Measurements from ENCODE around the gene CNN3.

Gene CNN3

GRCh38 chr1:94922761-94923331 lies 4.1 kb downstream of the CNN3 start:
- DNase-seq (ENCODE audit: low read depth, low spot score), result no peak

GRCh38 chr1:94921977-94922376 lies 4.9 kb downstream of the CNN3 start:
- DNase-seq (ENCODE audit: low read depth, low spot score), result no peak

- no peak for DNase-seq (ENCODE audit: low read depth, low spot score)
These were observed 6.8 kb downstream of the CNN3 start for GRCh38 chr1:94920061-94920460.

GRCh38 chr1:94919241-94920030 lies 7.5 kb downstream of the CNN3 start:
- DNase-seq (ENCODE audit: low read depth, low spot score), result no peak

DNA sequence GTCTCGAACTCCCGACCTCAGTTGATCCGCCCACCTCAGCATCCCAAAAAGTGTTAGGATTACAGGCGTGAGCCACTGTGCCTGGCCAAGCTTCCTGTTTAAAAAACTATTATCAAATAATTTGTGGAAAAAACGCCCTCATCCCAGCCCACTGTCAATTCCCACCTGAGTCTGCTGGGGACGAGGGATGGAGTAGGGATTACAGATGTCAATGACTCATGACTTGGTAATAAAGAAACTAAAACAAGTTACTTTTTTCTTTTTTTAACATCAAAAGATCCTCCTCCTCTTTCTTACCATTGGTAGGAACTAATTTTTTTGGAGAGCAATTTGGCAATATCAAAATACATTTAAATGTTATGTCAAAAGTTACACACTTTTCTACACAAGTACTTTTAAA lies 9.7 kb downstream of the CNN3 start:
- DNase-seq (ENCODE audit: low read depth, low spot score), result no peak

- DNase-seq (ENCODE audit: low read depth, low spot score), result no peak
These were observed 14.4 kb downstream of the CNN3 start for GRCh38 chr1:94912263-94913184.

GRCh38 chr1:94909486-94909885 lies 17.4 kb downstream of the CNN3 start:
- no peak for DNase-seq (ENCODE audit: low read depth, low spot score)

- DNase-seq (ENCODE audit: low read depth, low spot score), result no peak
These were observed 17.9 kb downstream of the CNN3 start for GRCh38 chr1:94908965-94909364.

- no peak for DNase-seq (ENCODE audit: low read depth, low spot score)
These were observed 18.7 kb downstream of the CNN3 start for GRCh38 chr1:94908190-94908589.

DNA sequence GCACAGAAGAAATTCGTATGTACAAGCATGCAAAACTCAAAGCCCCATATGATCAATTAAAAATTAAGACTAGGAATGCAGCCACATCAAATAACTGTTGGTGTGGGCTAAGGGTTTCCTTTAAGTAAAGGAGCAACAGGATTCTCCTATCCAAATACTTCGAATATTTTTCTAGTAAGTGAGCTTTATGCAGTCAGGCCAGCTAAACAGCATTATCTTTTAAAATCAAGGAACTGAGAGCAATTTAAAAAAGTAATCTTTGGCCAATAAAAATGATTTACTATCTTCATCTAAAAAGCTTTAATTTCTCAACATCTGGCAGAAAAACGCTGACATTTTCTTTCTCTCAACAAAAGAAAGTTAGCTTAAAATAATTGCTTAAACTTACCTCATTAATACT lies 19.8 kb downstream of the CNN3 start:
- DNase-seq (ENCODE audit: low read depth, low spot score), result no peak

DNA sequence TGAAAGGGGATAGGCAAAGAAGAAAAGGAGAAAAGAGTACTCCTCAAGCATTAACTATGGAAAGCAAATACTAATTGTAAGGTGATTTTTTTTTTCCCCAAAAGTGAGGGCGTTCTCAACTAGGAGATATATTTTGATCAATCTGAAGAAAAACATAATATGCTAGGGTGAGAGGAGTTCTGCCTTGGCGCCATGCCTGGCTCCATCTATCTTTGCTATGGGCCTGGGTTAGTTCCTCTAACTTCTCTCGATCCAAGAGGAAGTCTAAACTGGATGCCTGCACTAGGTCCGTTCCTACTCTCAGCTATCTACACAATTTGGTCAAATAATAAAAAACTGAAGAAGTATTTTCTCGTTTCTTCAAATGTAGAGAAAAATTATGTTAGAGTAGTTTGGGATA lies 20.5 kb downstream of the CNN3 start:
- DNase-seq (ENCODE audit: low read depth, low spot score), result no peak

- DNase-seq (ENCODE audit: low read depth, low spot score), result no peak
These were observed 21.7 kb downstream of the CNN3 start for GRCh38 chr1:94905207-94905606.

GRCh38 chr1:94903280-94904009 lies 23.5 kb downstream of the CNN3 start:
- DNase-seq (ENCODE audit: low read depth, low spot score), result no peak

DNA sequence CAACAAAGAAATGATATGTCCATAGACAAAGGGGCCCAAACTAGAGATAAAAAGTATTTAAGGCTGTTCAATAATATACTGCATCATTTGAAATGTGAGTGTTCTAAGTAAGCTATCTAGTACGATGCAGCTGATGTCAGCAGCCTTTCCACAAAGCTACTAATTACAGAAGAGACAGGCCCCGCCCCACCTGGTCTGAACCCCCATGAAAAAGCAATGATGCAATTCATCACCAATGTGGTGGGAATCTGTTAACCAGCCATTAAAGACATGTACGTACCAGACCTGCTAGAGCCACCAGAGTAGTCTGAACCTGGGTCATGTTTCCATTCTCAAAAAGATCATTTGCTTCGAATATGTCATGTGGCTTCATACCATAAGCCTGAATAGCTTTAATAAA lies 25.1 kb downstream of the CNN3 start:
- no peak for DNase-seq (ENCODE audit: low read depth, low spot score)

DNA sequence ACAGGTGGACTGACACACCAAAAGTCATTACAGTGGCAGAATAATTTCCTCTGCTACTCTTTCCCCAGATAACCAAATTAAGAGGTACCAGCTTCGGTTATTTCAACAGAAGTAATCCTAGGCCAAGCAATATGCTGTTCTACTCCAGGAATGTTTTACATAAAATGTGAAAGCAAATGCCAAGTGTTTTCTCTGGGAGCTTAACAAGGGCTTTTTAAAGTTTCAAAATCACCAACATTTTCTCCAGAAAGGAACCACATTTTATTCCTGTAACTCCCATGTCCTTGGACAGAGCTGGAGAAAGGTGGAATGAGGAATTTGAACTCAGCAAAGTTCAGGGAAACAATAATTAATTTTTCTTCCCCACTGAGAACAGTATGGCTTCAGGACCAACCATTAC lies 27.2 kb downstream of the CNN3 start:
- no peak for DNase-seq (ENCODE audit: low read depth, low spot score)

GRCh38 chr1:94898491-94899385 lies 28.2 kb downstream of the CNN3 start:
- DNase-seq (ENCODE audit: low read depth, low spot score), result no peak

- DNase-seq (ENCODE audit: low read depth, low spot score), result no peak
These were observed 31.4 kb downstream of the CNN3 start for GRCh38 chr1:94895518-94895917.

- no peak for DNase-seq (ENCODE audit: low read depth, low spot score)
These were observed 32.3 kb downstream of the CNN3 start for GRCh38 chr1:94894630-94895029.

DNA sequence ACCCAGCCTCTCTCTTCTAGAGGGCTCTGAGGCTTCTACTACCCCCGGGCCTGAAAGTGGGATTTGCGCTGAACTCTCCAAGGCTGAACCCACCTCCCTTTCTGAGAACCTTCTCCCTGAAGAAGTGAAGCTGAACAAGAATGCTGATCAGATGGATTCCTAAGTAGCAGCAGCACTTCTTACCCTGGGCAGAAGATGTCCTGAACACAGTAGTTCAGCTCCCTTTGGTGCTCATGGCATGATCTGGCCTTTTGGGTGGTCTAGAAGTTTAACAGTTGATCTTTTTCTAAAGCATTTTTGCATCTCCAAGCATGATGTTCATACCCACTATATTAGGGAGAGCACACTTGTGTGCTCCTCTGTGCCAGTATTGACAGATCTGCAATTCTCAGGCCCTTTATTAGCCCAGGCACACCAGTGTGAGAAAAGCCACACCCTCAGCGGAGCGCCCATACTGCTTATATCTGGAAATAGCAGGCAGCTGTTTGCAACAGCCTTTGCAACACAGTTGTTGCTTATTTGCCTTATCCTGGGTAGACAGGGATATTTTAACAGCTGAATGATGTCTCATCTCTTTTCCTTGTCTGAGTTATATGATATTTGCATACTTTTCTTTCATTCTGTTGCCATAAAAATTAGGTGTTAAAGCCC lies 34.2 kb downstream of the CNN3 start:
- no peak for DNase-seq (ENCODE audit: low read depth, low spot score)

- no peak for DNase-seq (ENCODE audit: low read depth, low spot score)
These were observed 38.7 kb downstream of the CNN3 start for GRCh38 chr1:94888201-94888600.

All from activated naive CD8-positive, alpha-beta T cell treated with anti-CD3 and anti-CD28 coated beads, Interleukin-2, amount 50 U/mL, for 16 hours (primary cell).